K562 (cell line): ENCODE measurements around the gene TMEM176B.

Experiments
- CBX8 ChIP-seq: fragments of 200-600 bp; sonication (generic); IDR thresholded peaks from 2 replicates; pipeline ENCODE4 v1.6.1; 2012; ENCODE audit warnings: borderline replicate concordance, mixed run types, low read depth, mild to moderate bottlenecking, moderate library complexity, mixed read lengths, low read length, control low read depth, inconsistent platforms; ENCODE audit not compliant: poor library complexity, severe bottlenecking; ENCODE audit errors: extremely low read depth
- ELF1 ChIP-seq: fragments of 200-800 bp; sonication (Bioruptor generic); IDR thresholded peaks from 2 replicates; pipeline ENCODE4 v1.6.1; 2016; ENCODE audit warnings: missing genetic modification characterization, missing compliant biosample characterization
- FOXK2 ChIP-seq, 2 experiments: fragments of 450-650 bp; IDR thresholded peaks in 1 of 2; conservative IDR thresholded peaks in 1 of 2; 2 replicates each; pipeline ENCODE4 v1.6.1; 2016; ENCODE audit warnings: low read depth in 2 of 2, mild to moderate bottlenecking in 1 of 2
- POLR2A ChIP-seq: fragments of 450-650 bp; conservative IDR thresholded peaks from 2 replicates; pipeline ENCODE4 v1.6.1; 2016
- POLR2AphosphoS5 ChIP-seq: IDR thresholded peaks from 2 replicates; pipeline ENCODE4 v1.6.1; 2011; ENCODE audit warnings: mild to moderate bottlenecking, low read depth, low read length, moderate library complexity; ENCODE audit not compliant: control insufficient read depth, insufficient read depth
- RFX5 ChIP-seq: IDR thresholded peaks from 2 replicates; pipeline ENCODE4 v1.6.1; 2011; ENCODE audit warnings: low read depth, mild to moderate bottlenecking, improper control_type of control experiment, low read length
- TF ChIP-seq, protein P1 (sequence below), 3 experiments: IDR thresholded peaks in 2 of 3; conservative IDR thresholded peaks in 1 of 3; 2 replicates each; pipeline ENCODE4 v1.5.1; 2011 to 2012; ENCODE audit warnings: low read length in 3 of 3, mild to moderate bottlenecking in 3 of 3, control low read depth in 2 of 3, improper control_type of control experiment in 1 of 3, inconsistent platforms in 1 of 3, low read depth in 1 of 3, mixed read lengths in 1 of 3, moderate library complexity in 1 of 3; ENCODE audit not compliant: insufficient read depth in 2 of 3
- TF ChIP-seq, protein P2 (sequence below): fragments of 250-450 bp; sonication (Bioruptor Pico); IDR thresholded peaks from 2 replicates; pipeline ENCODE4 v1.5.0; 2021; ENCODE audit warnings: mild to moderate bottlenecking, borderline replicate concordance
- TF ChIP-seq, protein P3 (sequence below), 2 experiments: IDR thresholded peaks; 2 replicates each; pipeline ENCODE4 v1.6.1; 2011; ENCODE audit warnings: borderline replicate concordance in 1 of 2, control low read depth in 1 of 2, low read depth in 1 of 2, low read length in 1 of 2, mild to moderate bottlenecking in 1 of 2, mixed read lengths in 1 of 2, moderate library complexity in 1 of 2; ENCODE audit not compliant: insufficient read depth in 1 of 2, insufficient read length in 1 of 2, poor library complexity in 1 of 2, severe bottlenecking in 1 of 2; ENCODE audit errors: extremely low read depth in 1 of 2

DNA sequence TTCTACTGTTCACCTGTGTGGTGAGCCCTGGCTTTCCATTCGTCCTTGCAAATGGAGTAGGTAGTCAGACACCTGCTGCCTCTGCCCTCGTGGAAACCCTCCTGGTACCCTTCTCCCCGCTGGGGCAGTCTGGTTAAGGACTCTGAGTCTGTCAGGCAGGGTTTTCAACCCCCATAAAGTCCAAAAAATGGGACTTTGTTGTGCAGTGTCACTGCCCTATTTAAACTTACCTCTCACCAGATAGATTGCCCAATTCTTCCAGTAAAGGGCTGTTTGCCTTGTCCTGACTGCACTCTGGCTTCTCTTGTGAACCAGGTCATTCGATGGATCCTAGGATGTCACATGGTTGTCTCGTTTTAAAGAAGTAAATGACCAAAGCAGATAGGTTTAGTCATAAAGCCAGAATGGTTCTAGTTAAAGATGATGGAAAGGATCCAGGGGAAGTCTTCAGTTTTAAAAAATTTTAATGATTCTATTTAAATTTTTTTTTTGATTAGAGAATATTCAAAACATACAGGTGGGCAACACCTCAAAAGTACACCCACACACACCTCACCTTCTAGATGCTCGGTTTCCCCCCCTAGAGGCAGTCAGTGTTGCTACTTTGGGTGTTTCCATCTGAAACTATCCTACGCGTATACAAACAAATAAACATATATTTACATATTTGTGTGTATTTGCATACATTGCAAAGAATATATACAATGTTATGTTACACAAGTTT lies 22.0 kb downstream of the TMEM176B start:
- TF ChIP-seq, protein P1, sequence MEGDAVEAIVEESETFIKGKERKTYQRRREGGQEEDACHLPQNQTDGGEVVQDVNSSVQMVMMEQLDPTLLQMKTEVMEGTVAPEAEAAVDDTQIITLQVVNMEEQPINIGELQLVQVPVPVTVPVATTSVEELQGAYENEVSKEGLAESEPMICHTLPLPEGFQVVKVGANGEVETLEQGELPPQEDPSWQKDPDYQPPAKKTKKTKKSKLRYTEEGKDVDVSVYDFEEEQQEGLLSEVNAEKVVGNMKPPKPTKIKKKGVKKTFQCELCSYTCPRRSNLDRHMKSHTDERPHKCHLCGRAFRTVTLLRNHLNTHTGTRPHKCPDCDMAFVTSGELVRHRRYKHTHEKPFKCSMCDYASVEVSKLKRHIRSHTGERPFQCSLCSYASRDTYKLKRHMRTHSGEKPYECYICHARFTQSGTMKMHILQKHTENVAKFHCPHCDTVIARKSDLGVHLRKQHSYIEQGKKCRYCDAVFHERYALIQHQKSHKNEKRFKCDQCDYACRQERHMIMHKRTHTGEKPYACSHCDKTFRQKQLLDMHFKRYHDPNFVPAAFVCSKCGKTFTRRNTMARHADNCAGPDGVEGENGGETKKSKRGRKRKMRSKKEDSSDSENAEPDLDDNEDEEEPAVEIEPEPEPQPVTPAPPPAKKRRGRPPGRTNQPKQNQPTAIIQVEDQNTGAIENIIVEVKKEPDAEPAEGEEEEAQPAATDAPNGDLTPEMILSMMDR (IDR thresholded peaks at IDR 0.05 in 2 of 3, conservative IDR thresholded peaks at IDR 0.05 in 1 of 3; ENCODE audit: insufficient read depth in 2 of 3, low read depth in 1 of 3, low read length in 3 of 3) = no peak
- TF ChIP-seq, protein P2, sequence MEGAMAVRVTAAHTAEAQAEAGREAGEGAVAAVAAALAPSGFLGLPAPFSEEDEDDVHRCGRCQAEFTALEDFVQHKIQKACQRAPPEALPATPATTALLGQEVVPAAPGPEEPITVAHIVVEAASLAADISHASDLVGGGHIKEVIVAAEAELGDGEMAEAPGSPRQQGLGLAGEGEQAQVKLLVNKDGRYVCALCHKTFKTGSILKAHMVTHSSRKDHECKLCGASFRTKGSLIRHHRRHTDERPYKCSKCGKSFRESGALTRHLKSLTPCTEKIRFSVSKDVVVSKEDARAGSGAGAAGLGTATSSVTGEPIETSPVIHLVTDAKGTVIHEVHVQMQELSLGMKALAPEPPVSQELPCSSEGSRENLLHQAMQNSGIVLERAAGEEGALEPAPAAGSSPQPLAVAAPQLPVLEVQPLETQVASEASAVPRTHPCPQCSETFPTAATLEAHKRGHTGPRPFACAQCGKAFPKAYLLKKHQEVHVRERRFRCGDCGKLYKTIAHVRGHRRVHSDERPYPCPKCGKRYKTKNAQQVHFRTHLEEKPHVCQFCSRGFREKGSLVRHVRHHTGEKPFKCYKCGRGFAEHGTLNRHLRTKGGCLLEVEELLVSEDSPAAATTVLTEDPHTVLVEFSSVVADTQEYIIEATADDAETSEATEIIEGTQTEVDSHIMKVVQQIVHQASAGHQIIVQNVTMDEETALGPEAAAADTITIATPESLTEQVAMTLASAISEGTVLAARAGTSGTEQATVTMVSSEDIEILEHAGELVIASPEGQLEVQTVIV (CRISPR knock-in tag) = no peak
- TF ChIP-seq FOXK2 (conservative IDR thresholded peaks at IDR 0.05 in 1 of 2, IDR thresholded peaks at IDR 0.05 in 1 of 2; ENCODE audit: low read depth in 2 of 2) (no peak), RFX5 (no peak), POLR2A (no peak), POLR2AphosphoS5 (no peak), ELF1 (tag) (no peak), CBX8 (no peak)
- TF ChIP-seq, protein P3, sequence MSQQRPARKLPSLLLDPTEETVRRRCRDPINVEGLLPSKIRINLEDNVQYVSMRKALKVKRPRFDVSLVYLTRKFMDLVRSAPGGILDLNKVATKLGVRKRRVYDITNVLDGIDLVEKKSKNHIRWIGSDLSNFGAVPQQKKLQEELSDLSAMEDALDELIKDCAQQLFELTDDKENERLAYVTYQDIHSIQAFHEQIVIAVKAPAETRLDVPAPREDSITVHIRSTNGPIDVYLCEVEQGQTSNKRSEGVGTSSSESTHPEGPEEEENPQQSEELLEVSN (IDR thresholded peaks at IDR 0.05; ENCODE audit: borderline replicate concordance in 1 of 2, extremely low read depth in 1 of 2, insufficient read depth in 1 of 2, insufficient read length in 1 of 2, low read depth in 1 of 2, low read length in 1 of 2, poor library complexity in 1 of 2, severe bottlenecking in 1 of 2) = no peak
